OCI-LY1 (cell line): Measurements from ENCODE around the gene MYZAP.

ENCODE experiments used
- H2AFZ ChIP-seq: fragments of 200-600 bp; sonication (generic), shearing (Covaris generic); 2 replicates; pipeline ENCODE4 v1.6.0; 2014; ENCODE audit warnings: antibody characterized with exemption, mild to moderate bottlenecking, low read length
- H3F3A ChIP-seq: fragments of 200-600 bp; sonication (generic), shearing (Covaris generic); 2 replicates; pipeline ENCODE4 v1.6.0; 2014; ENCODE audit warnings: mild to moderate bottlenecking, antibody characterized with exemption, low read length, moderate library complexity; ENCODE audit not compliant: insufficient read depth
- H3K27ac ChIP-seq: fragments of 200-600 bp; sonication (generic); 2 replicates; pipeline ENCODE4 v1.5.1; 2014; ENCODE audit warnings: low read length, mixed run types, mild to moderate bottlenecking, low read depth; ENCODE audit not compliant: poor library complexity, severe bottlenecking
- H3K27me3 ChIP-seq: fragments of 200-600 bp; sonication (generic); 2 replicates; pipeline ENCODE4 v1.6.0; 2014; ENCODE audit warnings: antibody characterized with exemption, mild to moderate bottlenecking, low read length, moderate library complexity; ENCODE audit not compliant: insufficient read depth
- H3K36me3 ChIP-seq: fragments of 200-600 bp; sonication (generic); 2 replicates; pipeline ENCODE4 v1.6.1; 2014; ENCODE audit warnings: mild to moderate bottlenecking, antibody characterized with exemption, low read length, moderate library complexity, mixed read lengths; ENCODE audit not compliant: insufficient read depth
- H3K4me1 ChIP-seq: fragments of 200-600 bp; sonication (generic); 2 replicates; pipeline ENCODE4 v1.5.1; 2014; ENCODE audit warnings: mild to moderate bottlenecking, low read length, moderate library complexity; ENCODE audit not compliant: insufficient read depth, severe bottlenecking
- H3K4me2 ChIP-seq: fragments of 200-600 bp; sonication (generic), shearing (Covaris generic); 2 replicates; pipeline ENCODE4 v1.6.1; 2014; ENCODE audit warnings: low read length
- H3K4me3 ChIP-seq: fragments of 200-600 bp; sonication (generic); 2 replicates; pipeline ENCODE4 v1.5.1; 2014; ENCODE audit warnings: low read length, low read depth, mild to moderate bottlenecking, mixed read lengths; ENCODE audit not compliant: poor library complexity, severe bottlenecking
- H3K79me2 ChIP-seq: fragments of 200-600 bp; shearing (Covaris generic); 2 replicates; pipeline ENCODE4 v1.6.1; 2016; ENCODE audit warnings: mixed run types, low read length, mixed read lengths; ENCODE audit not compliant: insufficient read depth
- H3K9ac ChIP-seq: fragments of 200-600 bp; sonication (generic), shearing (Covaris generic); 2 replicates; pipeline ENCODE4 v1.6.1; 2014; ENCODE audit warnings: mild to moderate bottlenecking, low read length, mixed read lengths
- H3K9me2 ChIP-seq: fragments of 200-600 bp; sonication (generic), shearing (Covaris generic); 2 replicates; pipeline ENCODE4 v1.6.1; 2014; ENCODE audit warnings: low read depth, mild to moderate bottlenecking, low read length, mixed read lengths
- H3K9me3 ChIP-seq: fragments of 200-600 bp; shearing (Covaris generic); 2 replicates; pipeline ENCODE4 v1.6.1; 2014; ENCODE audit warnings: low read length, mixed read lengths
- H4K20me1 ChIP-seq: fragments of 200-600 bp; sonication (generic), shearing (Covaris generic); 2 replicates; pipeline ENCODE4 v1.6.0; 2016; ENCODE audit warnings: mild to moderate bottlenecking, low read length; ENCODE audit not compliant: insufficient read depth
- CTCF ChIP-seq: fragments of 200-600 bp; sonication (generic), shearing (Covaris generic); IDR thresholded peaks from 2 replicates; pipeline ENCODE4 v1.5.1; 2017; ENCODE audit warnings: mild to moderate bottlenecking, antibody characterized with exemption, low read length, moderate library complexity, mixed read lengths
- EZH2 ChIP-seq: fragments of 200-600 bp; sonication (generic), shearing (Covaris generic); IDR thresholded peaks from 2 replicates; pipeline ENCODE4 v1.8.0; 2017; ENCODE audit warnings: borderline replicate concordance, mixed run types, mild to moderate bottlenecking, antibody characterized with exemption, low read length, moderate library complexity, mixed read lengths

Gene MYZAP

DNA sequence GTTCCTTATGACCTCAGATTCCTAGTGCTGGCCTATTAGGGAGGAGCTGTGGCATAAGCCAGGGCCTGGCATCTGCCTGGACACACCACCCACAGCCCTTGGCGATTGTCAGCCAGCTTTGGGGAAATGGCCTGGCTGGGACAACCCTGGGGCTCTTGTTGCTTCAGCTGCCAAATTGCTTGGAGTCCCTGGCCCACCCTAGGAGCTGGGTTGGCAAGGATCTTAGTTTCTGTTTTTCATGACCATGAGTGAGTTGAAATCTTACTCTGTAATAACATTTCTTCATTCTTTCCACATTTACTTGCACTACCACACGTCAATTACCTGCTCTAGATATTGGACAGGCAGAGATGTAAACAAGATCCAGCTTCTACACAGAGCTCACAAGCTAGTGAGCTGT is 1.9 kb upstream of the MYZAP start:
- H3K27ac ChIP-seq, result no peak overlapping the region
- no peaks in the 10 kb centered on the region for H3K4me1 ChIP-seq
- H3F3A ChIP-seq, result no peaks in the 10 kb centered on the region
- no peaks in the 10 kb centered on the region for H3K27me3 ChIP-seq
- no peak overlapping the region for H3K4me3 ChIP-seq
- H3K4me2 ChIP-seq, result no peak overlapping the region
- H3K9me2 ChIP-seq, result no peaks in the 10 kb centered on the region
- no peak overlapping the region for H3K9ac ChIP-seq
- TF ChIP-seq CTCF, result no peak
- TF ChIP-seq EZH2, result no peak
- H3K36me3 ChIP-seq, result no peaks in the 10 kb centered on the region
- no peak overlapping the region for H2AFZ ChIP-seq
- H3K9me3 ChIP-seq, result no peaks in the 10 kb centered on the region
- H4K20me1 ChIP-seq, result no peaks in the 10 kb centered on the region
- no peaks in the 10 kb centered on the region for H3K79me2 ChIP-seq

DNA sequence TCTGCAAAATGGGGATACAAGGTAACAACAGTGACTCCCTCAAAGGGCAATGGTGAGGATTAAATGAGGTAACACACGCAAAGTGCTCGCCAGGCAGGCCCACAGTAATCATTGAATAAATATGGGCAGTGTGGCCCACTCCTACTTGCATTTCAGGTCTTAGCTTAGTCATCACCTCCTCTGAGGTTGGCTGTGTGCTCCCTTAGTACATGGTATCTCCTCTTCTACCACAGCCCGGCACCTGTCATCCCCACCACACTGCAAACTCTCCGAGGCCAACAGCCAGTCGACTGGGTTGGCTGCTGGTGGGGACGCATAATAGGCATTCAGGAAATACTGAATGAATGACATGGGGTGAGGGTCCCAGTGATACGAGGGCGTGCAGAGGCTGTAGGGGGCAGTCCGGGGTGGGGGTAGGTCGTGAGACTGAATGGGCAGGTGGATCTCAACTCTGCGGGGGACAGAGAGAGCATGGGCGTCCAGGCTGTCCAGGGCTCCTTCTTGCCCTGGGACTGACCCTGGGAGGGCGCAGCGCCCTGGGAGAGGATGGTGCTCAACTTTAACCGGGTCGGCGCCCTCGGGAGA is 375 bp upstream of the MYZAP start:
- Histone ChIP-seq H3K79me2 (no peaks in the 10 kb centered on the region), H2AFZ (no peak overlapping the region), H3K4me1 (no peaks in the 10 kb centered on the region), H3K27ac (no peak overlapping the region), H3K36me3 (no peaks in the 10 kb centered on the region), H3K9ac (no peak overlapping the region), H4K20me1 (no peaks in the 10 kb centered on the region), H3K4me2 (no peak overlapping the region), H3K4me3 (no peak overlapping the region), H3K27me3 (no peaks in the 10 kb centered on the region), H3K9me2 (no peaks in the 10 kb centered on the region), H3K9me3 (no peaks in the 10 kb centered on the region), H3F3A (no peaks in the 10 kb centered on the region)
- TF ChIP-seq CTCF (no peak), EZH2 (no peak)

GRCh38 chr15:57592426-57592825 is 722 bp downstream of the MYZAP start:
- no peak for TF ChIP-seq EZH2
- no peak for TF ChIP-seq CTCF
- Histone ChIP-seq H3K4me3 (no peak overlapping the region), H3K27ac (no peak overlapping the region), H3K9me2 (no peaks in the 10 kb centered on the region), H3F3A (no peaks in the 10 kb centered on the region), H3K9me3 (no peaks in the 10 kb centered on the region), H3K4me1 (no peaks in the 10 kb centered on the region), H2AFZ (no peak overlapping the region), H3K9ac (no peak overlapping the region), H3K36me3 (no peaks in the 10 kb centered on the region), H3K79me2 (no peaks in the 10 kb centered on the region), H3K4me2 (no peak overlapping the region), H3K27me3 (no peaks in the 10 kb centered on the region), H4K20me1 (no peaks in the 10 kb centered on the region)
